H9 (cell line): ENCODE data around the gene NEURL1B. TPM values are rescaled to one million over a fixed set of nuclear protein-coding genes. Genes with fewer than 3 reads are reported as not detected.
A peak's percentile ranks its signal among the peaks of the same experiment; 100 is the strongest.

Experiments used
- DNase-seq: peaks from one replicate; pipeline ENCODE4 v3.0.0-alpha.2; 2017
- H2AFZ ChIP-seq: one replicate; pipeline ENCODE4 v1.6.1; 2013; ENCODE audit warnings: mild to moderate bottlenecking, low read length, control low read depth, moderate library complexity
- H2AK5ac ChIP-seq: 2 replicates; pipeline ENCODE4 v1.6.1; 2013; ENCODE audit warnings: low read length, control low read depth, mixed read lengths; ENCODE audit not compliant: insufficient read length
- H2BK120ac ChIP-seq: one replicate; pipeline ENCODE4 v1.6.1; 2013; ENCODE audit warnings: low read depth, mild to moderate bottlenecking, low read length, control low read depth, inconsistent platforms; ENCODE audit not compliant: poor library complexity, severe bottlenecking
- H2BK12ac ChIP-seq: 2 replicates; pipeline ENCODE4 v1.6.1; 2013; ENCODE audit warnings: low read length, control low read depth, mixed read lengths, low read depth; ENCODE audit not compliant: insufficient read length
- H2BK15ac ChIP-seq: 2 replicates; pipeline ENCODE4 v1.6.1; 2013; ENCODE audit warnings: low read depth, low read length, control low read depth
- H2BK20ac ChIP-seq: one replicate; pipeline ENCODE4 v1.6.1; 2013; ENCODE audit warnings: low read depth, mild to moderate bottlenecking, low read length, control low read depth, inconsistent platforms; ENCODE audit not compliant: poor library complexity, severe bottlenecking
- H2BK5ac ChIP-seq: 2 replicates; pipeline ENCODE4 v1.6.1; 2013; ENCODE audit warnings: low read length, control low read depth, mixed read lengths; ENCODE audit not compliant: insufficient read length
- H3K14ac ChIP-seq: 2 replicates; pipeline ENCODE4 v1.6.1; 2013; ENCODE audit warnings: low read length, control low read depth; ENCODE audit not compliant: insufficient read depth
- H3K18ac ChIP-seq: 2 replicates; pipeline ENCODE4 v1.6.1; 2013; ENCODE audit warnings: low read depth, mild to moderate bottlenecking, mixed read lengths, low read length, control low read depth; ENCODE audit not compliant: insufficient read length
- H3K23ac ChIP-seq: 2 replicates; pipeline ENCODE4 v1.6.1; 2013; ENCODE audit warnings: low read length, control low read depth, mixed read lengths, low read depth; ENCODE audit not compliant: insufficient read length
- H3K23me2 ChIP-seq: 2 replicates; pipeline ENCODE4 v1.6.1; 2013; ENCODE audit warnings: low read depth, mild to moderate bottlenecking, mixed read lengths, low read length, control low read depth; ENCODE audit not compliant: insufficient read length, poor library complexity, severe bottlenecking
- H3K27ac ChIP-seq: 2 replicates; pipeline ENCODE4 v1.5.1; 2013; ENCODE audit warnings: low read length, control low read depth, mixed read lengths, low read depth; ENCODE audit not compliant: insufficient read length
- H3K27me3 ChIP-seq: 2 replicates; pipeline ENCODE4 v1.6.1; 2013; ENCODE audit warnings: low read length, control low read depth, inconsistent platforms; ENCODE audit not compliant: insufficient read depth
- H3K4ac ChIP-seq: 2 replicates; pipeline ENCODE4 v1.6.1; 2013; ENCODE audit warnings: low read depth, mild to moderate bottlenecking, control low read depth, inconsistent platforms, low read length, moderate library complexity
- H3K4me1 ChIP-seq: 2 replicates; pipeline ENCODE4 v1.6.1; 2013; ENCODE audit warnings: low read length, control low read depth, inconsistent platforms; ENCODE audit not compliant: insufficient read depth
- H3K4me2 ChIP-seq: 2 replicates; pipeline ENCODE4 v1.6.1; 2013; ENCODE audit warnings: low read length, control low read depth, mixed read lengths; ENCODE audit not compliant: insufficient read length, insufficient read depth
- H3K56ac ChIP-seq: 2 replicates; pipeline ENCODE4 v1.6.1; 2013; ENCODE audit warnings: low read depth, mild to moderate bottlenecking, mixed read lengths, low read length, control low read depth; ENCODE audit not compliant: insufficient read length
- H3K79me1 ChIP-seq: 2 replicates; pipeline ENCODE4 v1.6.1; 2013; ENCODE audit warnings: low read depth, mild to moderate bottlenecking, moderate library complexity, low read length, control low read depth, inconsistent platforms; ENCODE audit not compliant: insufficient read depth, poor library complexity, severe bottlenecking
- H3K79me2 ChIP-seq: 2 replicates; pipeline ENCODE4 v1.6.1; 2013; ENCODE audit warnings: low read length, control low read depth, inconsistent platforms; ENCODE audit not compliant: insufficient read depth
- H3K9ac ChIP-seq: 2 replicates; pipeline ENCODE4 v1.6.1; 2013; ENCODE audit warnings: low read length, control low read depth, mixed read lengths; ENCODE audit not compliant: insufficient read length; ENCODE audit errors: extremely low read depth
- H3K9me3 ChIP-seq: one replicate; pipeline ENCODE4 v1.6.1; 2013; ENCODE audit warnings: low read depth, low read length, inconsistent platforms; ENCODE audit not compliant: control insufficient read depth
- H3T11ph ChIP-seq: one replicate; pipeline ENCODE4 v1.6.1; 2013; ENCODE audit warnings: mild to moderate bottlenecking, low read length, control low read depth, inconsistent platforms
- H4K20me1 ChIP-seq: one replicate; pipeline ENCODE4 v1.6.1; 2013; ENCODE audit not compliant: control insufficient read depth, insufficient read length, insufficient read depth
- H4K5ac ChIP-seq: 2 replicates; pipeline ENCODE4 v1.6.1; 2013; ENCODE audit warnings: low read depth, mild to moderate bottlenecking, mixed read lengths, low read length, control low read depth; ENCODE audit not compliant: insufficient read length
- H4K8ac ChIP-seq: replicated peaks from 2 replicates; pipeline ENCODE4 v1.6.1; 2013; ENCODE audit warnings: low read length, control low read depth, mixed read lengths, low read depth; ENCODE audit not compliant: insufficient read length
- H4K91ac ChIP-seq: 2 replicates; pipeline ENCODE4 v1.6.1; 2013; ENCODE audit warnings: low read depth, mild to moderate bottlenecking, moderate library complexity, mixed read lengths, low read length, control low read depth; ENCODE audit not compliant: insufficient read length
- H3K27ac Mint-ChIP-seq, 3 experiments: 2 replicates in 2 of 3; 3 replicates in 1 of 3; pipeline ENCODE4 v1.8.0; 2020 to 2021; ENCODE audit warnings: mixed read lengths in 3 of 3, mild to moderate bottlenecking in 1 of 3, moderate library complexity in 1 of 3
- H3K27me3 Mint-ChIP-seq: 2 replicates; pipeline ENCODE4 v1.8.0; 2021; ENCODE audit warnings: low read depth, mild to moderate bottlenecking, moderate library complexity, mixed read lengths
- H3K36me3 Mint-ChIP-seq, 3 experiments: 2 replicates in 2 of 3; 3 replicates in 1 of 3; pipeline ENCODE4 v1.8.0; 2020 to 2021; ENCODE audit warnings: low read depth in 3 of 3, mixed read lengths in 3 of 3; ENCODE audit not compliant: insufficient read depth in 1 of 3
- H3K4me1 Mint-ChIP-seq, 2 experiments: 2 replicates each; pipeline ENCODE4 v1.8.0; 2020; ENCODE audit warnings: mixed read lengths in 2 of 2
- H3K4me3 Mint-ChIP-seq, 2 experiments: 2 replicates in 1 of 2; 3 replicates in 1 of 2; pipeline ENCODE4 v1.8.0; 2020 to 2021; ENCODE audit warnings: mild to moderate bottlenecking in 2 of 2, mixed read lengths in 2 of 2, moderate library complexity in 1 of 2
- H3K9me3 Mint-ChIP-seq, 2 experiments: 2 replicates in 1 of 2; 3 replicates in 1 of 2; pipeline ENCODE4 v1.8.0; 2020; ENCODE audit warnings: mild to moderate bottlenecking in 2 of 2, mixed read lengths in 2 of 2, moderate library complexity in 1 of 2
- WGBS: extraction: QIAGEN DNeasy Blood & Tissue Kit; methylation state at CpG from one replicate; pipeline ENCODE4 v1.1.7; 2013; ENCODE audit warnings: missing lambda C conversion rate, low lambda C conversion rate, mixed read lengths; ENCODE audit not compliant: insufficient read length; ENCODE audit errors: extremely low coverage; 5-methylcytosine and 5-hydroxymethylcytosine counted together
- total RNA-seq: library from RNA; stranded (reverse); gene quantifications from 2 replicates; pipeline ENCODE4 v1.2.1, GENCODE V29; 2021
- TF ChIP-seq, protein P1 (sequence below): fragments of 200-600 bp; sonication (generic); conservative IDR thresholded peaks from 3 replicates; pipeline ENCODE4 v1.8.0; 2021; ENCODE audit warnings: antibody characterized with exemption, mild to moderate bottlenecking

Gene NEURL1B
- total RNA-seq, 1 experiment from 2014 or later, result 3.6 TPM

DNA sequence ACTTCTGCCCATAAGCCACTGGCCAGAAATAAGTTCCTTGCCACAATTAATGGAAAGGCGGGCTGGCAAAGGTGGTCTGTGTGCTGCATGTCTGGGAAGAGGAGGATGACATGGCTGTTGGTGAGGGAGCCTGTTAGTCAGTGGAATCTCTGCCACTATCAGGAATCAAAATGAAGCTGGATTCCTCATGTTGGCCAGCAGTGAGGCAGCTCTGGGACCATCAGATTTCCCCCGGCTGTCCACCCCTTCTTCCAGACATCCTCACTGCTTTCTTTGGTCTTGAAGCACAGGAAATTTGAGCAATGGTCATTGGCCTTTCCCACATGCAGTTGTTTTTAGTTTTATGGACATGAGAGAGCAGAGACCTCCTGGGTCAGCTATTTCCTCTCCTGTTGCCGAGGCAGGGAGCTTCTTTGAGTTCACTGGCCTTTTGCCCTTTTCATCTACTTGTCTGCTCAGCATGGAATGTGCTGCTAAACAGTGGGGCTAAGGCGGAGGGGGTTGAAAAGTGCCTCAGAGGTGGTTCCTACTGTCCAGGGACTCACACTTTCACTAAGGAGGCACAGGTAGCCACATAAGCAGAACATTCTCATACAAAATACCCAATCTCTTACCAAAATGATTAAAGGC is 34.8 kb upstream of the NEURL1B start:
- Mint-ChIP-seq H3K4me1 (peaks cover 27 to 28% of the 10 kb centered on the region in 2 experiments), H3K27me3 (peaks cover 32% of the 10 kb centered on the region), H3K27ac (peak overlapping the region in 1 of 3 experiments; percentile 22; a peak in 1 of 7 replicates), H3K4me3 (peak overlapping the region in 1 of 2 experiments; percentile 3; a peak in 1 of 5 replicates), H3K9me3 (0 out of 5 replicates have a peak, but pooled peaks cover 0 to 2% of the 10 kb centered on the region in 2 experiments), H3K36me3 (no peaks in the 10 kb centered on the region)
- Histone ChIP-seq H3K9me3 (no peaks in the 10 kb centered on the region), H3K27me3 (no peaks in the 10 kb centered on the region), H3K23ac (no peak overlapping the region), H2BK20ac (no peak overlapping the region), H3K79me2 (no peaks in the 10 kb centered on the region), H3K27ac (no peak overlapping the region), H3K79me1 (no peaks in the 10 kb centered on the region), H2AK5ac (no peak overlapping the region), H3K18ac (no peak overlapping the region), H2AFZ (no peak overlapping the region), H3T11ph (no peak overlapping the region), H3K4me2 (no peak overlapping the region), H3K56ac (no peak overlapping the region), H2BK15ac (no peak overlapping the region), H2BK120ac (no peak overlapping the region), H3K9ac (no peak overlapping the region), H3K23me2 (no peaks in the 10 kb centered on the region), H2BK12ac (no peak overlapping the region), H2BK5ac (no peak overlapping the region), H4K91ac (no peak overlapping the region), H3K4me1 (0 out of 2 replicates have a peak, but pooled peaks cover 4% of the 10 kb centered on the region), H4K5ac (no peak overlapping the region), H4K8ac (no peak overlapping the region), H4K20me1 (no peaks in the 10 kb centered on the region), H3K4ac (no peak overlapping the region), H3K14ac (no peak overlapping the region)
- peak; percentile 25 for DNase-seq
- WGBS, result no CpG with 5 or more reads among the region's 4 CpGs
- TF ChIP-seq, protein P1, sequence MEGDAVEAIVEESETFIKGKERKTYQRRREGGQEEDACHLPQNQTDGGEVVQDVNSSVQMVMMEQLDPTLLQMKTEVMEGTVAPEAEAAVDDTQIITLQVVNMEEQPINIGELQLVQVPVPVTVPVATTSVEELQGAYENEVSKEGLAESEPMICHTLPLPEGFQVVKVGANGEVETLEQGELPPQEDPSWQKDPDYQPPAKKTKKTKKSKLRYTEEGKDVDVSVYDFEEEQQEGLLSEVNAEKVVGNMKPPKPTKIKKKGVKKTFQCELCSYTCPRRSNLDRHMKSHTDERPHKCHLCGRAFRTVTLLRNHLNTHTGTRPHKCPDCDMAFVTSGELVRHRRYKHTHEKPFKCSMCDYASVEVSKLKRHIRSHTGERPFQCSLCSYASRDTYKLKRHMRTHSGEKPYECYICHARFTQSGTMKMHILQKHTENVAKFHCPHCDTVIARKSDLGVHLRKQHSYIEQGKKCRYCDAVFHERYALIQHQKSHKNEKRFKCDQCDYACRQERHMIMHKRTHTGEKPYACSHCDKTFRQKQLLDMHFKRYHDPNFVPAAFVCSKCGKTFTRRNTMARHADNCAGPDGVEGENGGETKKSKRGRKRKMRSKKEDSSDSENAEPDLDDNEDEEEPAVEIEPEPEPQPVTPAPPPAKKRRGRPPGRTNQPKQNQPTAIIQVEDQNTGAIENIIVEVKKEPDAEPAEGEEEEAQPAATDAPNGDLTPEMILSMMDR, result no peak
